Osteoblast (primary cell): ENCODE measurements around the gene POLA1. TPM values are rescaled to one million over a fixed set of nuclear protein-coding genes. Genes with fewer than 3 reads are reported as not detected.

Experiments
- DNase-seq: peaks from one replicate; pipeline ENCODE4 v3.0.0; 2011; ENCODE audit warnings: low spot score, mixed read lengths; ENCODE audit not compliant: insufficient read length; ENCODE audit errors: missing footprints
- H2AFZ ChIP-seq: 2 replicates; pipeline ENCODE4 v1.6.0; 2011; ENCODE audit warnings: mild to moderate bottlenecking, low read length
- H3K27ac ChIP-seq: 2 replicates; pipeline ENCODE4 v1.5.1; 2011; ENCODE audit warnings: mild to moderate bottlenecking, low read depth, low read length, moderate library complexity
- H3K27me3 ChIP-seq: 2 replicates; pipeline ENCODE4 v1.6.0; 2012; ENCODE audit warnings: mild to moderate bottlenecking, control low read depth, inconsistent platforms, low read length, moderate library complexity; ENCODE audit not compliant: insufficient read depth
- H3K36me3 ChIP-seq: 2 replicates; pipeline ENCODE4 v1.5.1; 2011; ENCODE audit warnings: mild to moderate bottlenecking, low read length, control low read depth, moderate library complexity; ENCODE audit not compliant: insufficient read depth
- H3K4me1 ChIP-seq: 2 replicates; pipeline ENCODE4 v1.5.1; 2011; ENCODE audit warnings: mild to moderate bottlenecking, low read length, control low read depth, moderate library complexity; ENCODE audit not compliant: insufficient read depth
- H3K4me2 ChIP-seq: 2 replicates; pipeline ENCODE4 v1.6.0; 2011; ENCODE audit warnings: mild to moderate bottlenecking, low read length; ENCODE audit not compliant: insufficient read depth
- H3K4me3 ChIP-seq: fragments of 200-600 bp; sonication (generic); 3 replicates; pipeline ENCODE4 v1.5.1; 2012; ENCODE audit warnings: mild to moderate bottlenecking, low read length, inconsistent platforms; ENCODE audit not compliant: insufficient read depth
- H3K79me2 ChIP-seq: 2 replicates; pipeline ENCODE4 v1.6.0; 2012; ENCODE audit warnings: mild to moderate bottlenecking, low read length, control low read depth, inconsistent platforms; ENCODE audit not compliant: insufficient read depth
- H3K9me3 ChIP-seq: 2 replicates; pipeline ENCODE4 v1.5.1; 2011; ENCODE audit warnings: low read depth, low read length, control low read depth
- H4K20me1 ChIP-seq: 2 replicates; pipeline ENCODE4 v1.6.0; 2012; ENCODE audit warnings: mild to moderate bottlenecking, low read length, control low read depth; ENCODE audit not compliant: insufficient read depth
- CTCF ChIP-seq: IDR thresholded peaks from 2 replicates; pipeline ENCODE4 v1.5.1; 2011; ENCODE audit warnings: mild to moderate bottlenecking, low read depth, low read length, moderate library complexity; ENCODE audit errors: extremely low read depth
- total RNA-seq: library from RNA; depleted of rRNA; stranded (reverse); fragments of >200 nt; gene quantifications from 2 replicates; pipeline ENCODE4 v1.2.3, GENCODE V29; 2012

The POLA1 gene
- total RNA-seq, 1 donor, result 11.9 TPM

- no peaks in the 10 kb centered on the region for H4K20me1 ChIP-seq
- H3K79me2 ChIP-seq, result no peaks in the 10 kb centered on the region
- H2AFZ ChIP-seq, result no peak overlapping the region
- no peak overlapping the region for H3K4me2 ChIP-seq
- H3K4me3 ChIP-seq, result no peak overlapping the region
- no peak overlapping the region for H3K27ac ChIP-seq
- H3K36me3 ChIP-seq, result no peaks in the 10 kb centered on the region
- H3K27me3 ChIP-seq, result peaks cover 80% of the 10 kb centered on the region
- DNase-seq, result no peak
- no peaks in the 10 kb centered on the region for H3K9me3 ChIP-seq
- H3K4me1 ChIP-seq, result no peaks in the 10 kb centered on the region
- TF ChIP-seq CTCF, result no peak
Observed at GRCh38 chrX:25011589-25012432, 318.1 kb downstream of the POLA1 start.

- Histone ChIP-seq H3K27me3 (peaks cover 82% of the 10 kb centered on the region), H3K4me1 (no peaks in the 10 kb centered on the region), H3K4me2 (no peak overlapping the region), H3K9me3 (no peaks in the 10 kb centered on the region), H2AFZ (no peak overlapping the region), H3K4me3 (no peak overlapping the region), H3K79me2 (no peaks in the 10 kb centered on the region), H3K27ac (no peak overlapping the region), H4K20me1 (no peaks in the 10 kb centered on the region), H3K36me3 (no peaks in the 10 kb centered on the region)
- no peak for DNase-seq
- no peak for TF ChIP-seq CTCF
Observed at GRCh38 chrX:25012433-25012735, 318.7 kb downstream of the POLA1 start.

- DNase-seq, result no peak
- Histone ChIP-seq H3K27me3 (peaks cover 82% of the 10 kb centered on the region), H3K4me1 (no peaks in the 10 kb centered on the region), H3K9me3 (no peaks in the 10 kb centered on the region), H3K27ac (no peak overlapping the region), H4K20me1 (no peaks in the 10 kb centered on the region), H3K36me3 (no peaks in the 10 kb centered on the region), H3K79me2 (no peaks in the 10 kb centered on the region), H2AFZ (no peak overlapping the region), H3K4me2 (no peak overlapping the region), H3K4me3 (no peak overlapping the region)
- no peak for TF ChIP-seq CTCF
Observed at GRCh38 chrX:25012793-25013631, 319.3 kb downstream of the POLA1 start.

GRCh38 chrX:25013632-25014365 lies 320.1 kb downstream of the POLA1 start:
- Histone ChIP-seq H3K9me3 (no peaks in the 10 kb centered on the region), H3K27me3 (peaks cover 85% of the 10 kb centered on the region), H3K79me2 (no peaks in the 10 kb centered on the region), H2AFZ (no peak overlapping the region), H3K4me2 (no peak overlapping the region), H3K4me3 (no peak overlapping the region), H3K27ac (no peak overlapping the region), H3K4me1 (no peaks in the 10 kb centered on the region), H4K20me1 (no peaks in the 10 kb centered on the region), H3K36me3 (no peaks in the 10 kb centered on the region)
- no peak for TF ChIP-seq CTCF
- no peak for DNase-seq
